Aorta (tissue), 5 donors: ENCODE data around the gene HTRA3. TPM values are rescaled to one million over a fixed set of nuclear protein-coding genes. Genes with fewer than 3 reads are reported as not detected.

ENCODE experiments used
- ATAC-seq: fragments of 200-7000 bp; cut with Tn5 transposase; one replicate; pipeline ENCODE4 v1.9.1; 2022; ENCODE audit warnings: moderate library complexity; ENCODE audit not compliant: low FRiP score
- DNase-seq, 2 donors: peaks; one replicate each; pipeline ENCODE4 v3.0.0-alpha.2; 2020
- H3K27ac ChIP-seq, 2 donors: one replicate each; pipeline ENCODE4 v1.5.1; 2013; ENCODE audit warnings: low read length in 2 of 2, mild to moderate bottlenecking in 2 of 2, moderate library complexity in 2 of 2, control low read depth in 1 of 2, inconsistent platforms in 1 of 2, low read depth in 1 of 2
- H3K27me3 ChIP-seq, 2 donors: one replicate each; pipeline ENCODE4 v1.6.1; 2013; ENCODE audit warnings: control low read depth in 1 of 2, low read length in 1 of 2, mild to moderate bottlenecking in 1 of 2, moderate library complexity in 1 of 2; ENCODE audit not compliant: insufficient read depth in 2 of 2, control insufficient read depth in 1 of 2
- H3K36me3 ChIP-seq, 2 donors: one replicate each; pipeline ENCODE4 v1.6.1; 2013; ENCODE audit warnings: control low read depth in 1 of 2, low read length in 1 of 2, mild to moderate bottlenecking in 1 of 2; ENCODE audit not compliant: insufficient read depth in 2 of 2, control insufficient read depth in 1 of 2
- H3K4me1 ChIP-seq, 2 donors: one replicate each; pipeline ENCODE4 v1.6.1; 2013; ENCODE audit warnings: low read length in 2 of 2, control low read depth in 1 of 2, mild to moderate bottlenecking in 1 of 2, moderate library complexity in 1 of 2; ENCODE audit not compliant: insufficient read depth in 2 of 2, control insufficient read depth in 1 of 2
- H3K4me3 ChIP-seq, 2 donors: one replicate each; pipeline ENCODE4 v1.5.1; 2013; ENCODE audit warnings: low read length in 2 of 2, control low read depth in 1 of 2, mild to moderate bottlenecking in 1 of 2
- H3K9me3 ChIP-seq: one replicate; pipeline ENCODE4 v1.6.1; 2013; ENCODE audit warnings: mild to moderate bottlenecking, low read length; ENCODE audit not compliant: control insufficient read depth
- WGBS, 2 donors: extraction: QIAGEN DNeasy Blood & Tissue Kit; methylation state at CpG; one replicate each; pipeline ENCODE4 v1.1.7; 2013; 5-methylcytosine and 5-hydroxymethylcytosine counted together
- intact Hi-C, 2 donors: fragments of 100-400 bp; cut with DNase I; formaldehyde crosslinking; loops; one replicate each; pipeline versions ENCODE4 v1.14.2 to v1.15.0; 2022
- polyA plus RNA-seq, 2 donors: library from polyadenylated mRNA; stranded (reverse); fragments of 200-250 nt; gene quantifications; one replicate each; pipeline ENCODE4 v1.2.3, GENCODE V29; 2013
- total RNA-seq, 2 donors: library from RNA; stranded (reverse); fragmentation: NEBNext Ultra II Directional; extraction: Animal tissue kit (Norgen Biotek cat#: 25700); gene quantifications; one replicate each; pipeline ENCODE4 v1.2.1, GENCODE V29; 2021
- donor health status: healthy with polysubstance abuse.
- donor health status: Bipolar disorder and iron deficiency.
- donor health status: DM: no; HTN: no; CAD: no.
- donor health status: DM: no; HTN: no; CAD: no.
- donor health status: DM: yes; HTN: yes; CAD: no.

Gene HTRA3
- total and polyA plus RNA-seq, 4 donors, result 1.1 to 129 (median 18.5) TPM

DNA sequence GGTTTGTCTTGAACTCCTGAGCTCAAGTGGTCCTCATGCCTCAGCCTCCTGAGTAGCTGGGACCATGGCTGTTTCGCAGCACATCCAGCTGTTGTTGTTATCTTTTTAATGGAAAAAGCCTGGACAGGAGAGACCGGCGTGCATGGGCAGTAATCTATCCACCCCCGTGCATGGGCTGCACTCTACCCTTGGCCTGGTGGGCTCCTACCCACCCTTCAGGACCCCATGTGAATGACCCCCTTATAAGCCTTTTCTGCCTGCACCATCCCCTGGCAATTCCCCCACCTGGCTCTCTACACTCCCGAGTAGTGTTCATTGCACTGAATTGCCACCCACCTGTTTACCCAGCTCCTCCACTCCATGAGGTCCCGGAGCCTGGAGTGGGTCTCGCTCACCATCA lies 18.9 kb upstream of the HTRA3 start:
- Histone ChIP-seq H3K27me3 (no peaks in the 10 kb centered on the region), H3K4me1 (no peaks in the 10 kb centered on the region), H3K4me3 (no peak overlapping the region), H3K36me3 (no peaks in the 10 kb centered on the region), H3K27ac (no peak overlapping the region), H3K9me3 (no peaks in the 10 kb centered on the region)
- DNase-seq, result no peak
- intact Hi-C loops, result no loop called here
- no peak for ATAC-seq
- 85 to 95% methylated on average over 7 of the region's 7 CpGs for WGBS, 2 donors

DNA sequence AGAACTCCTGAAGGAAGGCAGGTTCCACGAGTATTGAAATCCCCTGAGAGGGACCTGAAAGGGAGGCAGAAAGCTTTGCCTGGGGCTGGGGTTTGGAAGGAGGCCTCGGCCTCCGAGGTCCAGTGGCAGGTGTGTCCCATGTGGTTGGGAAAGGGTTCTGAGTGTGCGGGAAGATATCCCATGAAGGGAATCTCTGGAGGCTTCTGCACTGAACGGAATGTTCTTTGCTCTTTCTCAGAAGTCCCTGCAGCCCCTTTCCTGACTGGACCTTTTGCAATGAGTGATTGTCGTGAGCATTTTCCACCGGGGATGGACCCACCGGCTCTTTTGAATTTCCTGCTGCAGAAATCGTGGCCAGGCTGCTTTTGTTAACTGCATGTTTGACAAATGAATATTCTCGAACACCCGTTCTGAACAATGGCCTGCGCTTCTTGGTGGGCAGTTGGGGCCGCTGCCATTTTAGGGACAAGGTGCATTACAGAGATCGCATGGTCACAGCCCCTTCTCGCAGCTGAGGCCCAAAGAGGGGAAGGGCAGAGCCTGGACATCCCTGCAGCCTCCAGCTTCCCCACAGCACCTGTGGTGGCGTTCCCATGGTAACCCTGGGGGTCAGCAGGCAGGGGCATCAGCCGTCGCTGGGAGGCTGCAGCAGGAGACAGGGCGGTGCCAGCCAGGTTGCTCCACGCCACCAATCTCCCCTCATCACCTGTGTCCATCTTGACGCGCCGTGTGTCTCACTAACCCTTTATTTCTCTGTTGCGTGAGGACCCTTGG lies 18.3 kb upstream of the HTRA3 start:
- 85 to 89% methylated on average over 24 of the region's 24 CpGs for WGBS, 2 donors

DNA sequence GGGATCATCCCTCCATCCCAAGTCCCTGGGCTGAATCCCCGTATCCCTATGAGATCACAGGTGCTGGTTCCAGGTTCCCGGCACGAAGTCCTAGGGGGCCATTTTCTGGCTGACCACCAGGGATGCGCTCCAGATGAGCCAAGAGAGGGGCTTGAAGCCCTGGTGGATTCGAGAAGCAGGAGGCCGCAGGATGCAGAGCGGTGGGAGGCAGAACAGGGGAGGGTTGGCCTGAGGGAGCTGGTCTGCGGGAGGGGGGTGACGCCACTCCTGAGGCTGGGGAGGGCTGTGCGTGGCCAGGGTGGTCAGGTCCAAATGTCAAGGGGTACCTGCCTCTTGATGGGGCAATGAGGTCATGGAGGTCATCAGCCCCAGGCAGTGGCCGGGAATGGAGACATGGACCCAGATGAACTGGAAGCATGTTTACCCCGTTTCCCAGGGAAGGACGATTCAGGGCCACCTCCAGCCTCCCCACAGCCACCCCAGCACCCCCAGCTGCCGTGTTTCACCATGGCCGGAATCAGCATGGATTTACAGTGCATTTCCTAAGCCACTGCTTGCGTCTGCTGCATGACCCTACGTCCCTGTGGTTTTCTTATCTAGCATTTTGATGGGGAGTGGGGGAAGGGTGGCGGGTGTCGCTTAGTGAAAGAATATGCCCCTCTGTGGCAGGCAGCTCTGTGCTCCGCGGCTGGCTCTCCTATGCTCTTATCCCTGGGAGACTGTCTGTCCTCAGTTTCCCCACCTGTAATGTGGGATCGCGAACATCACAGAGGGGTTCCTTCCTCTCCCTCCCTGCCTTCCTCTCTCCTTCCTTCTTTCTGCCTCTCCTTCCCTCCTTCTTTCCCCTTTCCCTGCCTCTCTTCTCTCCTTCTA lies 17.0 kb upstream of the HTRA3 start:
- no peaks in the 10 kb centered on the region for H3K27me3 ChIP-seq
- ATAC-seq, result no peak
- H3K4me1 ChIP-seq, result no peaks in the 10 kb centered on the region
- 87 to 90% methylated on average over 23 of the region's 23 CpGs for WGBS, 2 donors
- H3K9me3 ChIP-seq, result no peaks in the 10 kb centered on the region
- no peaks in the 10 kb centered on the region for H3K36me3 ChIP-seq
- no peak for DNase-seq
- intact Hi-C loops, result no loop called here
- H3K4me3 ChIP-seq, result no peak overlapping the region
- H3K27ac ChIP-seq, result no peak overlapping the region

More for the DNA sequence above, 18.3 kb upstream of the HTRA3 start:
- intact Hi-C loops, result no loop called here
- Histone ChIP-seq H3K27me3 (no peaks in the 10 kb centered on the region), H3K4me3 (no peak overlapping the region), H3K9me3 (no peaks in the 10 kb centered on the region), H3K4me1 (no peaks in the 10 kb centered on the region), H3K36me3 (no peaks in the 10 kb centered on the region), H3K27ac (no peak overlapping the region)
- no peak for ATAC-seq
- DNase-seq, result no peak

DNA sequence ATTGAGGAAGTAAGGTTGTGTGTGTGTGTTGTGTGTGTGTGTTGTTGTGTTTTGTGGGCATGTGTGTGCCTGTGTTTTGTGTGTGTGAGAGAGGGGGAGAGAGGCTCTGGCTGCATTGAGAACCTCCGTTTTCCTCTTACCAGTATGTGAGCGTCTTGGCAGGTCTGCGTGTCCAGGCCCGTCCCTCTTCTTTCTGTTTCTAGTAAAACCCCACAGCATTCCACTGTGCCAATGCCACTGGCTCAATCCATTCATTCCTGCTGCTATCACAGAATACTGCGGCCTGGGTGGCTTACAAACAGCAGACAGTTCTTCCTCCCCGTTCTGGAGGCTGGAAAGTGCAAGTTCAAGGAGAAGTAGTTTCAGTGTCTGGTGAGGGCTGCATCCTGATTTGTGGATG lies 15.5 kb upstream of the HTRA3 start:
- DNase-seq (no peak), ATAC-seq (no peak)
- intact Hi-C loops, result no loop called here
- no peak overlapping the region for H3K4me3 ChIP-seq
- 53 to 79% methylated on average over 6 of the region's 6 CpGs for WGBS, 2 donors
- no peaks in the 10 kb centered on the region for H3K27me3 ChIP-seq
- no peaks in the 10 kb centered on the region for H3K36me3 ChIP-seq
- no peak overlapping the region for H3K27ac ChIP-seq
- no peaks in the 10 kb centered on the region for H3K4me1 ChIP-seq
- H3K9me3 ChIP-seq, result no peaks in the 10 kb centered on the region

DNA sequence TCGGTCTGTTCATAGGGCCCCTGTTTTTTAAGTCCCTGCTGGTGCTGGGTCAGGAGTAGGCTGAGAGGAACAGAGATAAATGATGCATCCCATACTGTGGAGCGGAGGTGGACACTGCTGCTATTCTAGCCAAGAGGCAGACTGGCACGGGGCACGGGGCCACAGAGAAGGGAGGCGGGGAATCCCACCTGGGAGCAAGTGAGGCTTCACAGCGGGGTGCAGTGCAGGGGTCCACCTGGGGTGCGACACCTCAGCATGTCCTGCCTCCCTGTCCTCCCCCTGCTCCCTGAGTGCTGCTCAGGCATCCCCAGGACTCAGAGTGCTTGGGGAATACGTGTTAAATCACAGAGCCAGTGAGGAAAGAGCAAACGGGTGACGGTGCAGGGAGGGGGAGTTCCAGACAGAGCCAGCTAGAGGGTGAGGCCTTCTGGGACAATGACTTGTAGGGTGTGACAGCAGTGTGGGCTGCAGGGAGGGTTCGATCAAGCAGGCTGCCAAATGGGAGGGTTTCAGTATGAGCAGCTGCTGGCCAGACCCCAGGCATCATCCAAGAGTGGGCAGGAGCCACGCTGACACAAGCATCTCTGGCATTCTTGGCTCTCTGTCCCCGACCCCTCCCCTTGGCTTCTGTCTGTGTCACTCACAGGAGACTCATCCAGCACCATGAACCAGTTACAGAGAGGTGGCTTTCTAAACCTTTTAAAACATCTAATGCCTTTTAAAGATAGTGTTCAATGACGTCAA lies 13.7 kb upstream of the HTRA3 start:
- WGBS, 2 donors, result 57 to 68% methylated on average over 14 of the region's 14 CpGs
- intact Hi-C loops, result no loop called here
- no peak overlapping the region for H3K27ac ChIP-seq
- ATAC-seq (peak; percentile 31), DNase-seq (peak in 1 of 2 donors; percentile 75)
- no peak overlapping the region for H3K4me3 ChIP-seq
- H3K9me3 ChIP-seq, result no peaks in the 10 kb centered on the region
- H3K4me1 ChIP-seq, result no peaks in the 10 kb centered on the region
- no peaks in the 10 kb centered on the region for H3K27me3 ChIP-seq
- no peaks in the 10 kb centered on the region for H3K36me3 ChIP-seq

DNA sequence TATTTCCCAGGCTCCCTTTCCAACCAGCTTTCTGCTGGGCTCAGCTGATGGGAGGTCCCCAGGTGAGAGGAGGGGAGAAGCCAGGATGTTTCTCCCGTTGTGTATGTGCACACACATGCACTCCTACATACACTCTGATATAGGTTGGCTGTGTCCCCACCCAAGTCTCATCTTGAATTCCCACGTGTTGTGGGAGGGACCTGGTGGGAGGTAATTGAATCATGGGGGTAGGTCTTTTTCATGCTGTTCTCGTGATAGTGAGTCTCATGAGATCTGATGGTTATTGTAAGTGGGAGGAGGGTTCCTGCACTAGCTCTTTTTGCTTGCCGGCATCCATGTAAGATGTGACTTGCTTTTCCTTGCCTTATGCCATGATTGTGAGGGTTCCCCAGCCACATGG lies 11.7 kb upstream of the HTRA3 start:
- 54 to 66% methylated on average over 4 of the region's 4 CpGs for WGBS, 2 donors

DNA sequence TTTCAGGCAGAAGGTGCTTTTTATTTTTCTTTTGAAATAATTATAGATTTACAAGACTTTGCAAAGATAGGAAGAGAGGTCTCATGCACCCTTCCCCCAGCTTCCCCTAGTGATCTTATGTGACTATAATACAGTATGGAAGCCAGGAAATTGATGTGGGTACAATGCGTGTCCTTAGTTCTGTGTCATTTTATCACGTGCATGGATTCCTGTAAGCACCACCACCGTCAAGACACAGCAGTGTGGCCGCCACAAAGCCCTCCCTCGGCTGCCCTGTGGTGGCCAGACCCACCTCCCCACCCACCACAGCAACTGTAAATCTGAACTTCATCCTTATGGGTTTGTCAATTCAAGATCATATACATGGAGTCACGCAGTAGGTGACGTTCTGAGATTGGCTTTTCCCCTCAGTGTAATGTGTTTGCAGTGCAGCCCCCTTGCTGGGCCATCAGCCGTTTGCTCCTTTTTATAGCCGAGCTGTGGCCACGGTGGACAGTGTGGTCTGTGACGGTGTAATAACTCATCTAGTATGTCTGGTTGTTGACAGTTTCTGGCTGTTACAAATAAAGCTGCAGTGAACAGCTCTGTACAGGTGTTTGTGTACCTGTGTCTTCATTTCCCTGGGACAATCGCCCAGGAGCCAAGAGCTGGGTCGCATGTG lies 10.9 kb upstream of the HTRA3 start:
- H3K9me3 ChIP-seq, result no peaks in the 10 kb centered on the region
- 68 to 77% methylated on average over 13 of the region's 13 CpGs for WGBS, 2 donors
- no peaks in the 10 kb centered on the region for H3K36me3 ChIP-seq
- H3K4me3 ChIP-seq, result no peak overlapping the region
- no peak for ATAC-seq
- H3K27ac ChIP-seq, result no peak overlapping the region
- DNase-seq, result no peak
- no peaks in the 10 kb centered on the region for H3K4me1 ChIP-seq
- intact Hi-C loops, result no loop called here
- no peaks in the 10 kb centered on the region for H3K27me3 ChIP-seq

More for the DNA sequence above, 11.7 kb upstream of the HTRA3 start:
- no peaks in the 10 kb centered on the region for H3K36me3 ChIP-seq
- no peak overlapping the region for H3K27ac ChIP-seq
- H3K9me3 ChIP-seq, result no peaks in the 10 kb centered on the region
- DNase-seq (no peak), ATAC-seq (no peak)
- H3K27me3 ChIP-seq, result no peaks in the 10 kb centered on the region
- H3K4me1 ChIP-seq, result no peaks in the 10 kb centered on the region
- intact Hi-C loops, result no loop called here
- no peak overlapping the region for H3K4me3 ChIP-seq

DNA sequence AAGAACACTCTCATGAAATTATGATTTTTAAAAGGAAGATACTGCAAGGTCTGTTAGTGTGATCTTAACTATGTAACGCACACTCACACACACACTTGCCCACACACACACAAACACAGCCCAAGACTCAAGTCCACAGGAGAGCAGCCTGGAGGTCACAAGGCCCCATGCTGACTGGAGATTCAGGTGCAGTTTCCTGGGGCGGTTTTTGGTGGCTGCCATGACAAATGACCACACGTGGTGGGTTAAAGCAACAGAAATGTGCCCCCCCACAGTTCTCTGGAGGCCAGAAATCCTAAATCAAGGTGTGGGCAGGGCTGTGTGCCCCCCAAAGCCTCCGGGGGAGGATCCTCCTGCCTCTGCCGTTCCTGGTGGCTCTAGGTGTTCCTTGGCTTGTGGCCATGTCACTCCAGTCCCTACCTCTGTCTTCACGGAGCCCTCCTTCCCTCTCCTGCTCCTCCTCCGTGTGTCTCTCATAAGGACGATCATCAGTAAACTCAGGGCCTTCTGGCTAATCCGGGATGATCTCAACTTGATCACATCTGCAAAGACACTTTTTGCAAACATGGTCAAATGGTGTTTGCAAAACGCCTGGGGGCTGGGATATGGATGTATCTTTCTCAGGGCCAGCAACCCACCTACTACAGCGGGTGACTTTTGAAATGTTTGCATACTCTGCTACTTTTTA lies 9.7 kb upstream of the HTRA3 start:
- no peaks in the 10 kb centered on the region for H3K27me3 ChIP-seq
- no peaks in the 10 kb centered on the region for H3K4me1 ChIP-seq
- no peaks in the 10 kb centered on the region for H3K36me3 ChIP-seq
- H3K9me3 ChIP-seq, result no peaks in the 10 kb centered on the region
- no peak for ATAC-seq
- no peak for DNase-seq
- intact Hi-C loops, result loop anchor here in 1 of 2 donors (10.0 kb wide), 1 partner anchor 75 kb away; no protein-coding TSS in a partner anchor
- 85 to 86% methylated on average over 11 of the region's 11 CpGs for WGBS, 2 donors
- no peak overlapping the region for H3K27ac ChIP-seq
- H3K4me3 ChIP-seq, result no peak overlapping the region
